Upper lobe of left lung (tissue), 4 donors: ENCODE measurements around the gene MYH8.

Experiments used
- EP300 ChIP-seq, 4 donors: sonication (generic); formaldehyde crosslinking; IDR thresholded peaks; one replicate each; pipeline ENCODE4 v1.5.1; 2017; ENCODE audit warnings: antibody characterized with exemption in 4 of 4, control low read depth in 2 of 4
- POLR2AphosphoS5 ChIP-seq, 2 donors: sonication (generic); formaldehyde crosslinking; IDR thresholded peaks; one replicate each; pipeline ENCODE4 v1.5.1; 2017; ENCODE audit warnings: antibody characterized with exemption in 2 of 2
- TF ChIP-seq, protein P1 (sequence below), 6 experiments: fragments of 450-650 bp in 4 of 6; fragments of 200-600 bp in 2 of 6; sonication (generic) in 2 of 6; IDR thresholded peaks; one replicate each; pipeline ENCODE4 v1.5.1; 2016 to 2019; ENCODE audit warnings: antibody characterized with exemption in 6 of 6

DNA sequence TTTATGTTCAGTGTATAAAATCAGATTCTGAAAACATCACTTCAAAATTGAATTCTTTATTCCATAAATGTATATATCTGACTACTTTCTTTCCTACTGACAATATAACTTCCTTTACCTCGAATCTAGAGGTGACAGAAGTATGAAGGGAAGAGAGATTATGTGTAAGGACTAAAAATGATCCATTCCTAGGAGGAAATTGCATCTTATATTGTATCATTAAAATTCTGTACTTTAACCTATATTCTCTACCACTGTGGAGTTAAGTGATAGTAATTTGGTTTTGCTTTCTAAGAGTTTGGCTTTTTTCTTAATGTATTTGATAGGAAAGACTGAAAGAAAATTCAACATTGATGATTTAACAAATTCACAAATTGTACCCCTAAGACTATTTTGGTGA is 36.2 kb upstream of the MYH8 start:
- TF ChIP-seq, protein P1, sequence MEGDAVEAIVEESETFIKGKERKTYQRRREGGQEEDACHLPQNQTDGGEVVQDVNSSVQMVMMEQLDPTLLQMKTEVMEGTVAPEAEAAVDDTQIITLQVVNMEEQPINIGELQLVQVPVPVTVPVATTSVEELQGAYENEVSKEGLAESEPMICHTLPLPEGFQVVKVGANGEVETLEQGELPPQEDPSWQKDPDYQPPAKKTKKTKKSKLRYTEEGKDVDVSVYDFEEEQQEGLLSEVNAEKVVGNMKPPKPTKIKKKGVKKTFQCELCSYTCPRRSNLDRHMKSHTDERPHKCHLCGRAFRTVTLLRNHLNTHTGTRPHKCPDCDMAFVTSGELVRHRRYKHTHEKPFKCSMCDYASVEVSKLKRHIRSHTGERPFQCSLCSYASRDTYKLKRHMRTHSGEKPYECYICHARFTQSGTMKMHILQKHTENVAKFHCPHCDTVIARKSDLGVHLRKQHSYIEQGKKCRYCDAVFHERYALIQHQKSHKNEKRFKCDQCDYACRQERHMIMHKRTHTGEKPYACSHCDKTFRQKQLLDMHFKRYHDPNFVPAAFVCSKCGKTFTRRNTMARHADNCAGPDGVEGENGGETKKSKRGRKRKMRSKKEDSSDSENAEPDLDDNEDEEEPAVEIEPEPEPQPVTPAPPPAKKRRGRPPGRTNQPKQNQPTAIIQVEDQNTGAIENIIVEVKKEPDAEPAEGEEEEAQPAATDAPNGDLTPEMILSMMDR (IDR thresholded peaks at IDR 0.05): no peak
- TF ChIP-seq EP300 (IDR thresholded peaks at IDR 0.05): no peak
- TF ChIP-seq POLR2AphosphoS5 (IDR thresholded peaks at IDR 0.05): no peak
